Measurements from ENCODE around the gene BRINP1.

The BRINP1 gene

GRCh38 chr9:119156354-119156753 lies 212.9 kb downstream of the BRINP1 start:
- H3K4me3 ChIP-seq (ENCODE audit: low read depth, low read length): no peak overlapping the region
- TF ChIP-seq CTCF (IDR thresholded peaks at IDR 0.05; ENCODE audit: control insufficient read depth, extremely low read depth, insufficient read depth): no peak
- no peak for DNase-seq (ENCODE audit: low read depth)

GRCh38 chr9:119154527-119154926 lies 214.7 kb downstream of the BRINP1 start:
- H3K4me3 ChIP-seq (ENCODE audit: low read depth, low read length): no peak overlapping the region
- no peak for DNase-seq (ENCODE audit: low read depth)
- no peak for TF ChIP-seq CTCF (IDR thresholded peaks at IDR 0.05; ENCODE audit: control insufficient read depth, extremely low read depth, insufficient read depth)

- DNase-seq (ENCODE audit: low read depth): no peak
- no peak for TF ChIP-seq CTCF (IDR thresholded peaks at IDR 0.05; ENCODE audit: control insufficient read depth, extremely low read depth, insufficient read depth)
- no peak overlapping the region for H3K4me3 ChIP-seq (ENCODE audit: low read depth, low read length)
These were observed 215.8 kb downstream of the BRINP1 start for GRCh38 chr9:119153402-119153801.

- no peak for TF ChIP-seq CTCF (IDR thresholded peaks at IDR 0.05; ENCODE audit: control insufficient read depth, extremely low read depth, insufficient read depth)
- no peak for DNase-seq (ENCODE audit: low read depth)
These were observed 220.4 kb downstream of the BRINP1 start for GRCh38 chr9:119148855-119149254.

GRCh38 chr9:119137479-119137878 lies 231.8 kb downstream of the BRINP1 start:
- TF ChIP-seq CTCF (IDR thresholded peaks at IDR 0.05; ENCODE audit: control insufficient read depth, extremely low read depth, insufficient read depth): no peak
- no peak overlapping the region for H3K4me3 ChIP-seq (ENCODE audit: low read depth, low read length)
- no peak for DNase-seq (ENCODE audit: low read depth)

More at GRCh38 chr9:119148855-119149254, 220.4 kb downstream of the BRINP1 start:
- H3K4me3 ChIP-seq (ENCODE audit: low read depth, low read length): no peak overlapping the region

GRCh38 chr9:119126040-119126439 lies 243.2 kb downstream of the BRINP1 start:
- no peak for DNase-seq (ENCODE audit: low read depth)
- H3K4me3 ChIP-seq (ENCODE audit: low read depth, low read length): no peak overlapping the region
- no peak for TF ChIP-seq CTCF (IDR thresholded peaks at IDR 0.05; ENCODE audit: control insufficient read depth, extremely low read depth, insufficient read depth)

- H3K4me3 ChIP-seq (ENCODE audit: low read depth, low read length): no peak overlapping the region
- DNase-seq (ENCODE audit: low read depth): no peak
- no peak for TF ChIP-seq CTCF (IDR thresholded peaks at IDR 0.05; ENCODE audit: control insufficient read depth, extremely low read depth, insufficient read depth)
These were observed 247.3 kb downstream of the BRINP1 start for GRCh38 chr9:119121899-119122298.
